NCI-H226 (cell line): ENCODE measurements around the gene HEPHL1.
A peak's percentile ranks its signal among the peaks of the same experiment; 100 is the strongest.
"Not testable (repeated sequence)": the region's sequence is repeated elsewhere in the genome, so short reads cannot be mapped to it uniquely, and the experiment has no call there.

Source experiments
- DNase-seq: peaks from one replicate; pipeline ENCODE4 v3.0.0-alpha.2; 2015

HEPHL1 gene

DNA sequence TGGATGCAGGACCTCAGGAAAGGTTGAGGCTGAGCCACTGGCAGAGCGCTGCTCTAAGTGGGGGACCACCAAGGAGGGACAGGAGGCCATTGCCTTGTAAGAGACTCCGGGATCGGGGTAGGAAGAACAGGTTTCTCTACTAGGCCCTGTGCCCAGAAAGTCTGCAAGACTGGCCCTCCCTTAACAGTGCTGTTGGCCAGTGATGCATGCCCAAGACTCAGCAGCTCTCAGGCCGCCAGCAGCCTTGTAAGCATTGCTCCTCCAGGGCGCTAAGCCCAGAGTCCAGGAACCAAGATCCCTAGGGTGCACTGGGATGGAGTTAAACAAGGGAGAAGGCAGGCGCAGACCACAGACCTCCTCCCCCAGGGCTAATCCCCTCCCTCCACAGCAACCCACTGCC lies 68.2 kb downstream of the HEPHL1 start:
- DNase-seq = no peak

DNA sequence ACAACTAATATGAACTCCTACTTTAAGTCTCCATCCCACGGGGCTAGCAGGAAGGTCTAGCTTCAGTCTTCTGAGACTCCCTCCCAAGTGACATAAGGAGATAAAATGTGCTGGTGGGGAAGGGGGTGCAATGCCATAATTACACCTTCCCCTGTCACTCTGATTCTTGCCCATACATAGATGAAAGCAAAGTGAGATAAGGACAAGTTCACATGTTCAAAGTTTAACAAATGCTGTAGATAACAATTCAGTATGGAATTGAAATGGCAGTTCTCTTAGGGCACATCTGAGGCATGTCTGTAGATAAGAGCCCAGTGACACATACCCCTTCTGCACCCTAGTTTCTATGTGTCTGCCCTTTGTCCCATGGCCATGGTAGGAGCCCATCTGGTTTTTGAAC lies 69.2 kb downstream of the HEPHL1 start:
- DNase-seq = no peak

DNA sequence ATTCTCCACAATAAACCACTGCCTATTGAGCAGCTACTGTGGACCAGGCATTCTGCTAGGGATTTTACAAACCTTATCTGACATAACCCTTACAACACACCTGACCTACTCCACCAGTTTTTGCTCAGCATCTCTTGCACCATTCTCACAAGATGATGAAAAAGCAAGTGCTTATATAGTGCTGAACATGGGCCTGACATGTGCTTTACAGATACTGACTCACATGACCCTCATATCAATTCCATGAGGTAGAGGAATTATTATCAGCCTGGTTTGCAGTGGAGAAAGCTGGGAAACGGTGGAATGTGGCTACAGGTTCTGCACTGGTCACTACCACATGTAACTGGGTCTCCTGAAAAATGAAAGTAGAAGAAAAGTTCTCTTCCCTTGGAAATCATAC lies 69.9 kb downstream of the HEPHL1 start:
- no peak for DNase-seq

DNA sequence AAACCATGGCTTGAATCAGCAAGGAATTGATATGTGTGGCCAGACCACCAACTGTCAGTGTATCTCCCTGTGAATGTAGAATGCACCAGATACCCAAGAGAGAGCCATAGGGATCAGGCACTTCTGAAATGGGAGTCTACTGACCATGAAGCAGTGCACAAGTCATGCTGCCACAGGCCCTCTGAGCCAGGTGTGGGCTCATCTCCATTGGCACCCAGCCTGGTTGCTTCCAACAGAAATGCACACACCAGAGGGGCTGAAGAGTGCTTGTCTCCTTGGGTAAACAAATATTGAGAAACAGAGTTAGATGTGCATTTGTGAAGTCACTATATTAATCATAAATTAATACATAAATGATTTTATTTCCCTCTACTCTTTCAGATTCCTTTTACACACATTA lies 79.1 kb downstream of the HEPHL1 start:
- no peak for DNase-seq

DNA sequence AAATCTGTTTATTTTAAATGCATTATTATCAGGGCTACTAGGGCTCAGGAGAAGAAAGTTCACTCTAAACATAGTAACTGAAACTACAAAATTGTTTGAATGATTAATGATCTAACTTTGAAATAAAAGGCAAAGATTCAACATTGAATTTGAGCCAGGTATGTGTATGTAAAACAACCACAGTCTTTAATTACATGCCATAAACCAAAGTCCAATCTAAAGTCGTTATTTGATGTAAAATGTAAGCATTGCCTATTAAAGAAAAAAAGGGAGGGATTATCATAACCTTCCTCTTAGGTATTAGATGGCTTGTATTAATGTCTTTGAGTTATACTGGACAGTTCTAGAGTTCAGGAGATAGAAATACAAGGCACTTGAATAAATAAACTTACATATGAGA lies 82.3 kb downstream of the HEPHL1 start:
- no peak for DNase-seq

DNA sequence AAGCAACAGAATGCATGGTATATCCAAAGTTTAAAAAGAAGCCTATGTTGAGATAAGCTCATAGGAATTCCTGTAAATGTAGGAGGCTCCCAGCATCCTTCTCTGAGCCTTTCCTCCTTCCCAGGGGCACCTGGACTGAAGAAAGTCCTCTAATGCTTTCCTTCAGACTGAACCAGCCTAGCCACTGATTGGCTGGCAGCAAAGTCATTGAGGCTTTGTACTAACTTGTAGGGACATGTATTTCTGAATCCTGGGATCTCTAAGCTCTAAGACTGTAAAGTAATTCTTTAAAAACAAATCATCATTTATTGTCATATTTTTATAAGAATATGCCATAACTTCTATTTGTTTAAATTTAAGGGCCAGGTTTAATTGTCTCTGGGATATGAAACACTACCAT lies 83.6 kb downstream of the HEPHL1 start:
- no peak for DNase-seq

DNA sequence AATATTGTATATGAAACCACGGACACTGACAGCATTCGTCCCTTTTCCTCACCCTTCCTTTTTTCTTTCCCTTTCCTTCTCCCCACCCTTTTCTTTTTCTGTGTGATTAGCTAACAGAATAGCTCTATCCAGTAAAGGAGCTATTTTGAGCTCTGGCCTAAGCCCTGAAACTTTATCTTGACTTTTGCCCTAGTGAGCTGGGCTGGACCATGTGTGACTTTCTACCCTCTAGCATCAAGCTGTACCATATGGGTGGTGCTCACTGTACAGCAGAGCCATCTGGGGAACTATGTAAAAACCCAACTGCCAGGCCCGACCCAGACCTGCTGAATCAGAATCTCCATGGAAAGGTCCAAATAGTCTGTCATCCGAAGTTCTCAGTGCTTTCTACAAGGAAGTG lies 85.6 kb downstream of the HEPHL1 start:
- no peak for DNase-seq

DNA sequence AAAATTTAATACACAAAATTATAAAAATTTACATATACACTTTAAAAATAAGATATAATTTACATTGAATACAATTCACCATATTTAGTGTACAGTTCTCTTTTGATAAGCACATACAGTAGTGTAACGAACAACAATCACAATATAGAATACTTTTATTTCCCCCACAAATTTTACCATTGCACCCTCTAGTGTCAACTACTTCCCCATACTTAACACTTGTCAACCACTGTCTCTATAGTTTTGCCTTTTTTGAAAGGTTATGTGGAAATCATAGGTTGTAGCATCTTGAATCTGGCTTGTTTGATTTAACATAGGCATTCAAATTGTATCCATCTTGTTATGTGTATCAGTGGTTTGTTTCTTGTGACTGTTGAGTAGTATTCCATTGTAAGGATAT lies 86.2 kb downstream of the HEPHL1 start:
- no peak for DNase-seq

DNA sequence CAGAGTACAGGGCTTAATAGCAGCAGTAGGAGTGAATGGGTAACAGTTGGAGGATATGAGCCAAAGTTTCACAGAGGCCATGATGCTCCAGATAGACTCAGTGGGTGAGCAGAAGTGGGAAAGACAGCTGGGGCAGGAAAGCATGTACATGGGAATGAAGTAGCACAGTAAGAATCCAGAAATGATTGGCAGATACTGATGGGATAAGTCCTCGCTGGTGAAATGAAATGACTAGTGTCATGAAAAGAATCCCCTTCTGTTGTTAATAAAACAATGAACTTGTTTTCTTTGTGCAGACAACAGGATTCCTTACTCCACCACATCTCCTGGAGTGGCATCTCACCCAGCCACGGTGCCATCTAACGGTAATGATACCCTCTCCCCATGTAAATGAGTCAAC lies 90.1 kb downstream of the HEPHL1 start:
- DNase-seq = peak; percentile 46

DNA sequence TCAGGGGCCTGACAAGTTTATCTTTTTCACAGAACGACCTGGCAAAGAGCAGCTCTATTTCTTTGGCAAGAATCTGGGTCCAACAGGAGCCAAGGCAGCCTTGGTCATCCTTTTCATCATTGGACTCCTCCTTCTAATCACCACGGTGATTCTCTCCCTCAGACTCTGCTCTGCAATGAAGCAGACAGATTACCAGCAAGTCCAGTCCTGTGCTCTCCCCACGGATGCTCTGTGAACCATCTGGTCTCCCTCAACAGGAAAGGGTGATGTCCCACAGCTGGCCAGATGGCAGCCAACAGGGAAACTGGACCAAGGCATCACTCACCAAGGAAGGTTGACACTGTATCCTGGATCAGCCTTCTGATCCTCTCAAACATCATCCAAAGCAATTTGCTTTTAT lies 90.5 kb downstream of the HEPHL1 start:
- no peak for DNase-seq

DNA sequence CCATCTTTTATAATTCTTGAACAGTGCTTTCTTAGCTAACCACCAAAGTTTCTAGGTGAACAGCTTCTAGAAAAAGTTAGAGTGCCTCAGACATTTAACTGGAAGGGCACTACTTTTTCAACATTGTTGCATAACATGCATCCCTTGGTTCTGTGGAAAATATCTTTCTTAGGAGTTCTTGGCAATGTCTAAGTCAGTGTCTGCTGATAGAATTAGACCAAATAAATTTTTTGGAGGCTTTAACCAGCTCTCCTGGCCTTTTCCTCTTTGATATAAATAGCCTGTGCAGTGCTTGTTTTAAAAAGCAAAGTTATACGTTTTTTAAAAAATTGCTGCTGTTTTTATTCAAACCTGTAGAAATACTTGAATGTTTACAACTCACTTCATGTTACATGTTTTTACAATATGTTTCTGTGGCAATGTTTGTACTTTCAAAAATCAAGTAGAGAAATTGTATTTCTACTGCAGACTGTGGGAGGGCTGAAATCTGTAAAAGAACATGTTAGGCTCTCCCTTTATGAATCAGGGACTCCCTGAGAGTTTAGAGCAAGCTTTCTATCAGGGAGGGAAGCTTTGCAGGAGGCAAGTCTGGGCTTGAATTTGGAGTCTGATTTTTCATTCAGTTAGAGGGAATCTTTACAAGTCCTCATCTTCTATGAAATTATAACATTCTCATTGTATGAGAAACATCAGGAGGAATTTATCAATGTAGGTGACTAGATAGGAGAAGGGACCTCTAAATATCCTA lies 91.2 kb downstream of the HEPHL1 start:
- no peak for DNase-seq

DNA sequence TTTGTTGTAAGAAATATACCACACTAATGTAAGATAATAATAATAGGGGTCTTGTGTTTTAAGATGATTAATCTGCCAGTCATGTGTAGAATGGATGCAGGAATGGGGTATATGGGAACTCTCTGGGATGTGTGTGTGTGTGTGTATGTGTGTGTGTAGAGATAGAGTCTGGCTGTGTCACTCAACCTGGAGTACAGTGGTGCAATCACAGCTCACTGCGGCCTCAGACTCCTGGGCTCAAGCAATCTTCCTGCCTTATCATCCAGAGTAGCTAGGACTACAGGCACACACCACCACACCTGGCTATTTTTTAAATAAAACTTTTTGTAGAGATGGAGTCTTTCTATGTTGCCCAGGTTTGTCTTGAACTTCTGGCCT lies 96.0 kb downstream of the HEPHL1 start:
- no peak for DNase-seq

DNA sequence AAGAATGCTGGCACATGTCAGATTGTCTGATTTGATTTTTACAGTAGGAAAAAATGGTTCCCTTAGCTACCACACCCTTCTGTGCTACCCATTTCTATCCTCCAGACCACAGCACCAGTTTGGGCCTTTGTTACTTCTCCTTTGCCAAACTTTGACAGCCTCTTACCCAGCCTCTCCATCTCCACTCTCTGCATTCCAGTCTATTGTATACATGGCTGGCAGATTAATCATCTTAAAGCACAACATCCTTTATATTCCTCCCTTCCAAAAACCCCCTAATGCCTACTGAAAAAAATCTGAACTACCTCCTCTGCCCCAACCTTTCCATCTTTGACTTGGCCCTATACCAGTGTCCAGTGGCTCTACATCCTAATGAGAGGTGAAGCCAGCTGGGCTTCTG lies 96.7 kb downstream of the HEPHL1 start:
- peak; percentile 76 for DNase-seq

DNA sequence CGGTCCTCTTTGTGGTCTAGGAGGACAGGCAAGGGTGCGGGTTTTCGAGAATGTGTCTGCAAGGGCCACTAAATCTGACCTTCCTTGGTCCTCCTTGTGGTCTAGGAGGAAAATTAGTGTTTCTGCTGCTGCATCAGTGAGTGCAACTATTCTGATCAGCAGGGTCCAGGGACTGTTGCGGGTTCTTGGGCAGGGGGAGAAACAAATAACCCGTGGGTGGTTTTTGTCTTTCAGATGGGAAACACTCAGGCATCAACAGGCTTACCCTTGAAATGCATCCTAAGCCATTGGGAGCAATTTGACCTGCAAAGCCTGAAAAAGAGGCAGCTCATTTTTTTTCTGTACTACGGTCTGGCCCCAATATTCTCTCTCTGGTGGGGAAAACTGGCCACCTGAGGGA lies 98.5 kb downstream of the HEPHL1 start:
- not testable (repeated sequence) for DNase-seq

DNA sequence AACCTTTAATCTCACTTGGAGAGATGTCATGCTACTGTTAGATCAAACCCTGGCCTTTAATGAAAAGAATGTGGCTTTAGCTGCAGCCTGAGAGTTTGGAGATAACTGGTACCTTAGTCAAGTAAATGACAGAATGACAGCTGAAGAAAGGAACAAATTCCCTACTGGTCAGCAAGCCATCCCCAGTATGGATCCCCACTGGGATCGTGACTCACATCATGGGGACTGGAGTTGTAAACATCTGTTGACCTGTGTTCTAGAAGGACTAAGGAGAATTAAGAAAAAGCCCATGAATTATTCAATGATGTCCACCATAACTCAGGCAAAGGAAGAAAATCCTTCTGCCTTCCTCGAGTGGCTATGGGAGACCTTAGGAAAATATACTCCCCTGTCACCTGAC lies 99.4 kb downstream of the HEPHL1 start:
- DNase-seq = not testable (repeated sequence)

DNA sequence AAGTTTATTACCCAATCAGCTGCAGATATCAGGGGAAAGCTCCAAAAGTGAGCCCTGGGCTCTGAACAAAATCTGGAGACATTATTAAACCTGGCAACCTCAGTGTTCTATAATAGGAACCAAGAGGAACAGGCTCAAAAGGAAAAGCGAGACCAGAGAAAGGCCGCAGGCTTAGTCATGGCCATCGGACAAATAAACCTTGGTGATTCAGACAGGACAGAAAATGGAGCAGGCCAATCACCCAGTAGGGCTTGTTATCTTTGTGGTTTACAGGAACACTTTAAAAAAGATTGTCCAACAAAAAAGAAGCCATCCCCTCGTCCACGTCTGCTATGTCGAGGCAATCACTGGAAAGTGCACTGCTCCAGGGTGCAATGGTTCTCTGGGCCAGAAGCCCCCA lies 99.8 kb downstream of the HEPHL1 start:
- DNase-seq = no peak

DNA sequence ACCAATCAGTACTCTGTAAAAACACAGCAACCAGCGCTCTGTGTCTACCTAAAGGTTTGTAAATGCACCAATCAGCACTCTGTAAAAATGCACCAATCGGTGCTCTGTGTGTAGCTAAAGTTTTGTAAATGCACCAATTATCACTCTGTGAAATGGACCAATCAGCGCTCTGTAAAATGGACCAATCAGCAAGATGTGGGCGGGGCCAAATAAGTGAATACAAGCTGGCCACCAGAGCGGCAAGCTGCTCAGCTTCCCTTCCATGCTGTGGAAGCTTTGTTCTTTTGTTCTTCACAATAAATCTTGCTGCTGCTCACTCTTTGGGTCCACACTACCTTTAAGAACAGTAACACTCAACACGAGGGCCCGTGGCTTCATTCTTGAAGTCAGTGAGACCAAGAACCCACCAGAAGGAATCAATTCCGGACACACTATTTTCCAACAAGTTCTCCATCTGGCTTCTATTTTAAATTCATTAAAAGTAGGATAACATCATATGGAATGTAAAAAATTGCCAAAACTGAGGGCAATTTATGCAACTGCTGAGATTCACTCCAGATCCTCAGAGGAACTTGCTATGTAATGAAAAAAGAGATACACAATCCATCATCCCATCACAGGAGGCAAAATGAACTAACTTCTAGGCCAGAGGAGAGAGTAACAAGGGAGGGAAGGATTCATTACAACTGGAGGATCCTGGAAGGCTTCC lies 104.4 kb downstream of the HEPHL1 start:
- DNase-seq = no peak

DNA sequence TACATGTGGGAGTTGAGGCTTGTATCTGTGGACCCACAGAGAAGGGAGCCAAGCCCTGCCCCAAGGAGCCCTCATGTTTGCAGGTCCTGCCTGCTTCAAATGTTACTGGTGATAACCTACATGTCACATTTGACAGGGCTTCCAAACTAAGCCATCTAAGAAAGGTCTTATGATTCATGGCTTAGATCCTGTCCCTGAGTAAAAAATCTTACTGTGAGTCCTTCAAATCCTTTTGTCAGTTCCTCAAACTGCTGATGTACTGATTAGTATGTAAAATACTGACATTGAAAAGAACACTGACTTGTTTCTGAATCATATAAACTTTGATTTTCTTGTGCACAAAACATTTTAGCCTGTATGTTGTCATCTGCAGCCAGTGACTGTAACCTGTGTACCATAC lies 106.5 kb downstream of the HEPHL1 start:
- DNase-seq = no peak

DNA sequence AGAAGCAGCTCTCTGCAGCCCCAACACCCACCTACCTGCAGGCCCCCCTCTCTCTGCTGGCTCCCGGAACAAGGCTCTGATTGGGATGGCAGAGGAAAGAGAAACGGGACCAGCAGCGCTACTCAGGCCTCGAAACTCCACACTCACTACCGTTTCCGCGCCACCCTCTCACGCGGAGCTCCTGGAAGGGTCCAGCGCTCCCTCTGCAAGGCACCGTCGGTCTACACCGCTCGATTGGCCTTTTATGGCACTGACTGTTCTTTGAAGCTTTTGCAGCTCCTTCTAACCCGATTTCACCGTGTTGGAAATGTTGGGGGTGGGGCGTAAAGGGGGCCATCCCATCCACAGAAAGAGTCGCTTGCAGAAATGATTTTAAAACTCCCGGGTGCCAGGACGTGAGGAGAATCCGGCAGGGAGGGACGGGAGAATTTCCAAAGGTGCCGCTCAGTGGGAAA lies 107.2 kb downstream of the HEPHL1 start:
- no peak for DNase-seq

DNA sequence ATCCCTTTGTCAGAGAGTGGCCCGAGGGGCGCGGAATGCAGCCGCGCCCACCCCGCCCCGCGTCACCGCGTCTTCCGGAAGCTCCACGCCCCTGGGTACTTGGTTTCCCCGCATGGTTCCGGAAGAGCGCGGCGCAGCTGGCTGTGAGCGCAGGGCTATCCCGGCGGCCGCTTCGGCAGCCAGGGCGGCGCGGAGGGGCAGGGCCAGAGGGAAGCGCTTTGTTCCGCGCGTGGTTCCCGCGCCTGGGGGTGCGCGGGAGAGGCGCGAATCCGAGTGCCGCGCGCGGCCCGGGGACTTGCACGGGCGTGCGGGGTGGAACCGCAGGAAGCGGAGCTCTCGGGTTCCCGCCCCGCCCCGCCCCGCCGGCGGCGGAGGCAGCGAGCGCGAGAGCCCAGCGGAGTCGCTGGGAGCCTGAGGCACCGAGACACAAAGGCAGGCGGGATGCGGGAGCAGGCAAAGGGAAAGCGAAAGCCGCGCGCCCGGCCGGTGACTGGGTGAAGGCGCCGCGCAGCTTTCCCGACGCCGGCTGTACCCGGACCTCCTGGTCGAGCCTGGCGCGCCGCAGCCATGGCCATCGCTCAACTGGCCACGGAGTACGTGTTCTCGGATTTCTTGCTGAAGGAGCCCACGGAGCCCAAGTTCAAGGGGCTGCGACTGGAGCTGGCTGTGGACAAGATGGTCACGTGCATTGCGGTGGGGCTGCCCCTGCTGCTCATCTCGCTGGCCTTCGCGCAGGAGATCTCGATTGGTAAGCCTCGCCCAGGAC lies 107.8 kb downstream of the HEPHL1 start, which contains the start of gene PANX1:
PANX1 (plus strand) TSS at position 96 of the 766 bp plus-strand sequence; CDS start at position 568, 472 bp downstream.
- DNase-seq = peak; percentile 85

DNA sequence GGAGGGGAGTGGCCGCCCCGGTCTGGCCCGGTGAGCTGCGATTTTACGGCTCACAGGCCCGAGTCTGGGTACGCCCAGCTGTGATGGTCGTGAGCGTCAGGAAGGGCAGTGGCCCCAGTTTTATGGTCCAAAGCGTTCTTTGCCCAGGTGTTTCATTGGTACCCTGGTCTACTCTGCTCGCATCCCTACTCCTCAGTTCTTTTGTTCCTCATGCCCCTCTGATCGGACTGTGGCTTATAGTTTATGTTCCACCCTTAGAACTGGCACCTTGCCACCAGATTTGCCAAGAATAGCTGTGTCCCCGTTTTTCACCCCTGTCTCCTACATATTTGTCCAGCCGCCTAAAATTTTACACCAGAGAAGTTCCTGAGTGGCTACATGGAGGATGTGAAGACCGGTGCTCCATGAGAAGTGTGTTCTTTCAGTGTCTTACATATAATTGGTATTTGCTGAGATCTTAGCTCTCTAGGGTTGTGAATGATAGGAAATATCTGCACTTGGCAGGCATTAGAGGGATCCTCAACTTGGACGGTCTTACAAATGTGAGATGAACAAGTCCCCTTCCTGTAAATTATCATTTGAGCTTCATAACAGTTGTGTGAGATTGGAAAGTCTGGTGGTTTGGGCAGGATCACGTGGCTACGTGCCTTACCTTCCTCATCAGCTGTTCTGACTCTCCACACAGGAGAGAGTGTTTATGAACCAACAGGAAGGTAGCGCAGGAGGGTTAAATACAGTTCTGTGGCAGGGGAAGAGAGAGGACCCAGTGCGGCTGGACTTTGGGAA lies 108.6 kb downstream of the HEPHL1 start:
- no peak for DNase-seq

DNA sequence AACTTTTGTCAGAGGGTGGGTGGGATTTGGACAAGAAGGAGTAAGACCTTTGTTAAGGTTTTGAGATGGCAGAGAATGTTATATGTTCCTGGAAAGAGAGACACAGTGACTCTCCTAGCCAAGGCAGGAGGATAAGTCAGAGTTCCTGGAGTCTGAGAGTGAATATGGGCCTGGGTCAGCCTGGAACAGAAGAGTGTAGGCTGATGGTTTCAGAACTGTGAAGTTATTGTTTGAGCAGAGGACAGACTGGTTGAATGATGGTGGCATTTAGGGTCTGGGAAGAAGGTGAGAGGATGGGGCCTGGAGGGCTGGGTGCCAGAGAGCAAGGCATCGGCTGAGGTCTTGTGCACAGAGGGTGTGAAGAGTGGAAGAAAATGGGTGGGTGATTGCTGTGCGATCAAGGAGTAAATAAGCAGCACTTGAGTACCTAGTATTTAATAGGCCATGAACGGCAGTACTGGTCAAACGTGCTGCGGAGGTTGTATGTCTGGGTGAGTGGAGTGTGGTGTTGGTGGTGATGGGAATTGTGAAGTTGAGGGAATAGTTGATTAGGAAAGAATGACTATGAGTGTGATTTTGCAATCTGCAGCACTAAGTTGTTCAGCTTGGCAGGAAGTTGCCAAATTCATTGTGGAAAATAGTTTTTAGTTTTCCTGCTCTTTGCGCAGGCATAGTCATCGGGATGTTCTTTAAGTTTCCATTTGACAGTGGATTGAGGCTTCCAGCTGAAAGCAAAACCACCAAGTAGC lies 109.3 kb downstream of the HEPHL1 start:
- peak; percentile 89 for DNase-seq
